Omental fat pad (tissue), 4 donors: Measurements from ENCODE around the gene NMT1. TPM values are rescaled to one million over a fixed set of nuclear protein-coding genes. Genes with fewer than 3 reads are reported as not detected.
A peak's percentile ranks its signal among the peaks of the same experiment; 100 is the strongest.
"Not testable (repeated sequence)": the region's sequence is repeated elsewhere in the genome, so short reads cannot be mapped to it uniquely, and the experiment has no call there.

Experiments
- ATAC-seq: fragments of 150-250 bp; one replicate; pipeline ENCODE4 v1.9.1; 2016; ENCODE audit warnings: mild to moderate bottlenecking, moderate library complexity; ENCODE audit not compliant: low FRiP score
- DNase-seq: peaks from one replicate; pipeline ENCODE4 v3.0.0-alpha.2; 2019; ENCODE audit warnings: low spot score
- CTCF ChIP-seq, 3 donors: fragments of 450-650 bp; IDR thresholded peaks; one replicate each; pipeline ENCODE4 v1.5.1; 2016 to 2017; ENCODE audit warnings: antibody characterized with exemption in 3 of 3, mild to moderate bottlenecking in 3 of 3, moderate library complexity in 2 of 3
- total RNA-seq, 4 donors: library from RNA; depleted of rRNA; stranded (reverse); fragments of >200 nt; gene quantifications; one replicate each; pipeline ENCODE4 v1.1.0, GENCODE V29; 2016

NMT1 gene
- total RNA-seq, 4 donors from 2014 or later, result 57.3 to 101 (median 78.1) TPM

GRCh38 chr17:45048795-45049563 is 12.1 kb upstream of the NMT1 start:
- no peak for DNase-seq
- no peak for ATAC-seq
- no peak for TF ChIP-seq CTCF (IDR thresholded peaks at IDR 0.05)

GRCh38 chr17:45050481-45051059 is 10.5 kb upstream of the NMT1 start:
- ATAC-seq, result peak; percentile 13
- TF ChIP-seq CTCF (IDR thresholded peaks at IDR 0.05), result no peak
- no peak for DNase-seq

- peak; percentile 57 for DNase-seq
- TF ChIP-seq CTCF (IDR thresholded peaks at IDR 0.05), result no peak
These were observed 9.9 kb upstream of the NMT1 start, which contains the start of gene DCAKD for GRCh38 chr17:45051060-45051719. Gene DCAKD, minus strand, starts transcription at chr17:45051632. Its CDS starts 16,747 bp downstream, at chr17:45034885.

GRCh38 chr17:45051720-45052051 is 9.4 kb upstream of the NMT1 start:
- not testable (repeated sequence) for DNase-seq, ATAC-seq

More at GRCh38 chr17:45051060-45051719, 9.9 kb upstream of the NMT1 start, which contains the start of gene DCAKD:
- peak; percentile 98 for ATAC-seq

GRCh38 chr17:45052052-45052772 is 8.9 kb upstream of the NMT1 start:
- TF ChIP-seq CTCF (IDR thresholded peaks at IDR 0.05), result no peak
- ATAC-seq, result peak; percentile 31
- DNase-seq, result no peak

- ATAC-seq, result peak; percentile 43
- no peak for DNase-seq
- no peak for TF ChIP-seq CTCF (IDR thresholded peaks at IDR 0.05)
These were observed 728 bp upstream of the NMT1 start for GRCh38 chr17:45060382-45060796.

- no peak for TF ChIP-seq CTCF (IDR thresholded peaks at IDR 0.05)
- DNase-seq, result no peak
- no peak for ATAC-seq
These were observed 589 bp downstream of the NMT1 start for GRCh38 chr17:45061606-45062205.
